NCI-H2227 (cell line): ENCODE results near the gene CELF2.
"Not testable (repeated sequence)": the region's sequence is repeated elsewhere in the genome, so short reads cannot be mapped to it uniquely, and the experiment has no call there.

Experiments used
- DNase-seq: peaks from one replicate; lab custom pipeline; 2025; ENCODE audit not compliant: unreplicated experiment; lab: John Stamatoyannopoulos, UW

CELF2 gene

DNA sequence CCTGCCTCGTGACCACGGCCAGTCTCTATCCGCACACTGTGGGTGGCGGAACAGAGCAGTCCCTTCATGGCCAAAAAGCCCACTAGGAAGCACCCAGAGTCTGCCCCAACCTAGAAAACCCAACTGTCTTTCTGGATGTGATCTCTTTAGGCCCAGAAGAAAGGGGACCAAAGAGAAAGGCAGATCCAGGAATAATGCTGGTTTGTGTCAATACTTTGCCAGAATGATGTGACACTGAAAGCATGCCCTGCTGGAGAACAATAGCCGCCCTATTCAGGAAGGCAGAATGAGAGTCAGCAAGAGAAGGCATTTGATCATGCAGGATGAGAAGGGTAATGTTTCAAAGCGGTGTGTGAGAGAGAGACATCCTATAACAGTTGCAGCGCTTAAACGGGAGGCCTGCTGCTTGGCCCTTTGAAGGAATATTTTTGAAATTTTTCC, 319.1 kb downstream of the CELF2 start:
- no peak for DNase-seq

DNA sequence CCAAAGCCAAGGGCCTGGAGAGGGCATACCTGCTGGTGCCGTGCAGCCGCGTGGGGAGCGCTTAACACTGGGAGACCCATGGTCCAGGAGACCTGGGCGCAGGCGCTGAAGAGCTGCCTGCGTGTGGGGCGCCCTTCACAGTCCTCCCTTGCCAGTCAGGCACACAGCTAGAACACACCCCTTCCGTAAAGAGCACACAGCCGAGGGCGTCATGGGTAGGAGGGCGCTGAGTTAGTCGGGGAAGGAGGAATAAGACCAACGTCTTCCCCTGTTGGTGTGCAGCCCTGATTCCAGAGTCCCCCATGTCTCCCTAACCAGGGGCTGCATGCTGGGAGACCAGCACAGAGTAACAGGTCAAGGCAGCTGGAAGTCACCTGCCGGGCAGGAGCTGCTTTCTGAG, 319.8 kb downstream of the CELF2 start:
- DNase-seq = no peak

- no peak for DNase-seq
Measured at GRCh38 chr10:11338160-11338844, 320.6 kb downstream of the CELF2 start.

DNA sequence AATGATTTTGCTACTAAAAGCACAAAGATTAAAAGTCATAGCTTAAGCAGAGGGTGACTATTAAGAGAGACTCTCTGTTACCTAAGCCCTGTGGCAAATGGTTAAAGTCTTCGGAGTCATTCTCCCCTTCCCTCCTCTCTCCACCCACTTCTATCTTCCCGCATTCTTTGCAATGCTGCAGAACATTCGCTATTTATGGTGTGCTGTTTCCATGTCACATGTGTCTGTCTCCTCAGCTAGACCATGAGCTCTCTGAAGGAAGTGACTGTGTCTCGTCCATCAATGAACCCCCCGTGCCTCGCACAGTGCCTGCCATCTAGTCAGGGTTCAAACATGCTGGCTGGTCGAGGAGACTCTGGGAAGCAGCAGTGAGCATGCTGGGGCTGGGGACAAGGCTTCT, 321.3 kb downstream of the CELF2 start:
- no peak for DNase-seq

- no peak for DNase-seq
Measured at GRCh38 chr10:11339660-11340059, 322.0 kb downstream of the CELF2 start.

GRCh38 chr10:11341283-11341960, 323.8 kb downstream of the CELF2 start:
- no peak for DNase-seq

GRCh38 chr10:11344081-11344480, 326.4 kb downstream of the CELF2 start:
- DNase-seq = no peak

DNA sequence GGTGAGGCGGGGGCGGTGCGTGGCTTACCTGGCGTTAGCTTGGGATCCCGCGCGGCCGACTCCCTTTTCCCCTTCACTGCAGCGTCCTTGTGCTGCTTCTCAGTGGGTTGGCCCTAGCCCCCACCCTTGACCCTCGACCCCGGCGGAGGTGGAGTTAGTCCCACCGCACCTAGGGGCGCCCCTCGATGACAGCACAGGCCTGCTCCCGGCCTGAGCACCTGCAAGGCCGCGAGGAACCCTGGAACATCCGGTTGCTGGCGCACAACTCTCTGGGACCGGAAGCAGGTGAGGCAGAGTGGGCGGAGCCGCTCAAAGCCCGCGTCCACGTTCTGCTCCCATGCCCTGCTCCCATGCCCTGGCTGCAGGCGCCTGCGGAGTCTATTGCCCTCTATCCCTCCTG, 326.9 kb downstream of the CELF2 start:
- DNase-seq = no peak

DNA sequence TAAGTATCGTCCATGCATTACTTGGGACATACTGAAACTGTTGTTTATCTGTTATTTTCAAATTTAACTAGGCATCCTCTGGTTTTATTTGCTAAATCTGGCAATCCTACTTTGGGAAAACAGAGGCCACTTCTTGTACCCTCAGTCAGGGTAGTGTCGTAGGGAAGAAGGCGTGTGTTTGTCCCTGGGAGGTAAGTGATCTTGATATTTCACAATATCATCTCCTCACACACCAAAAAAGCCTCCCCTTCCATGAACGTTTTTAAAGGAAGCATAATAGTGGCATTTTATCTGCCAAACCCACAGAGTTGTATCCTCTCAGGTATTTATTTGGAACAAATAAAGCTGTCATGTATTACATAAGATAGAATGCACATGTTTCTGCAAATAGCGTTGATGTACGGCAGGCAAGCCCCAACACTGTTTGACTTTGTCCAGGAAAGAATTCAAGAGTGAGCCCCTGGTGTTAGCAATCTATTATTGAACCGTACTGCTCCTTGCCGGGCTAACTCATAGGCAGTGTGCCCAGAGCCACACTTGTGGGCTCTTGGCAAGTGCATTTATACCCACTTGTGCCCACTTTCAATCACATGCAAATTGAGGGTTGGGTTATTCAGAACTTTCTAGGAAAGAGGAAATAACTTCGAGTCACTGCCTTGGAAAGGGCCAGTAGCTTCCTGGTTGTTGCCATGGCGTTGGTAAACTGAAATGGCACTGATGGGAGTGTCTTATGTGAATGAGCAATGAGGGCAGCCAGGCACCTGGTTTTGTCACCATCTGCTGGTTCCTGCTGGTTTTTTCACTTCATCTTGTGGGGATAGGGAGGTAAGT, 327.8 kb downstream of the CELF2 start:
- DNase-seq = no peak

DNA sequence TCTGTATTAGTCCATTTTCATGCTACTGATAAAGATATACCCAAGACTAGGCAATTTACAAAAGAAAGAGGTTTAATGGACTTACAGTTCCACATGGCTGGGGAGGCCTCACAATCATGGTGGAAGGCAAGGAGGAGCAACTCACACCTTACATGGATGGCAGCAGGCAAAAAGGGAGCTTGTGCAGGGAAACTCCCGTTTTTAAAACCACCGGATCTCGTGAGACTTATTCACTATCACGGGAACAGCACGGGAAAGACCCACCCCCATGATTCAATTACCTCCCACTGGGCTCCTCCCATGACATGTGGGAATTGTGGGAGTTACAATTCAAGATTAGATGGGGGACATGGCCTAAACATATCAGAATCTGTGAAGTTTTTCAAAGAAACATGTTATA, 329.9 kb downstream of the CELF2 start:
- DNase-seq = not testable (repeated sequence)

DNA sequence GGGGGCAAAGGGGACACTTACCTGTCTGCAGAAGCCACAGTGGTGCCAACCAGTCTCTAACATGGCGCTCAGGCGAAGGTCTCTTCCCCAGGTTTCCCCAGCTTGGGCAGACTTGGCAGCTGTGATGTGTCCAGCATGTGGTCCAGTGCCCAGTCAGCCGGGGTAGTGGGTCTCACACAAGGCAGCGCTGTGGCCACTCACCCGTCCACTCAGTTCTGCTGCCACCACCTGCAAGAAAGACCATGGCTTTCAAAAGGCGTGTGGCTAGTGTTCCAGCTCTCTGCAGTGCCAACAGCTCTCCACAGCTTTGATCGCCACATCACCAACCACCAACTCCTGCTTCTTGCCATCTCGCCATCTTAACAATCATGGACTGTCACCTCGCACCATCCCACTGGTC, 334.1 kb downstream of the CELF2 start:
- no peak for DNase-seq

GRCh38 chr10:11353006-11353896, 335.6 kb downstream of the CELF2 start:
- no peak for DNase-seq

DNA sequence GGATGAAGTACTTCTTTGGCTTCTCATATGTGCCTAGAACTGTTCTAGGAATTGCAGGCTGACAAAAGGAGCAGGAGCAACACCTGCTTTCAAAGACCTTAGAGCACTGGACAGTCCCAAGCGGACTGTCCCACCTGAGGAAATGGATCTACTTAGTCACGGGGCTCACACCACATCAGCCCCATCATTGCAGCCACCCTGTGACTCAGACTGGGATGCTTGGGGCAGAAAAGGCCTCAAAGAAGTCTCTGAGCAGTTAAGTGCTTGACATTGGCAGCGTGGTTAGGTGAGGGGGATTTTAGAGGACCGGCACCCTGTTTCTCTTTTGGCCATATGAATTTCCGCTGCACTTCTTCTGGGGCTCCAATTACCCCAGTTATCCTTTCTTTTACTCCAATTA, 337.2 kb downstream of the CELF2 start:
- DNase-seq = no peak

DNA sequence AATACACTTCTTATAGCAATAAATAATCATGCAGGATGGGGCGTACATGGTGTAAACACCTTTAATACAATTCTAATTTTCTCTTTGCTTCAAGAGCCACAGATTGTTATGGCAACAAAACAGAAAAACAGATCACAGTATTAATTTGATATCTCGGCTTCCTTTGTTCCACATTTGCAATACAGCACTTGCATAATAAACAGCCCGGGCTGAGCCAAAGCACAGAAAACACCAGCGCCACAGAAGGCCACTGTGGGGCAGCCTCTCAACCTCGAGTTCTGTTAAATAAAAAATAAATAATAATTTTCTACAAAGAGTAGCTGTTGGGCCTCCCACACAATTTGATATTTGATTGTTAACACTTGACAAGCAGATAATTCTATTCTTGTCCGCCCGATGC, 337.9 kb downstream of the CELF2 start:
- no peak for DNase-seq

DNA sequence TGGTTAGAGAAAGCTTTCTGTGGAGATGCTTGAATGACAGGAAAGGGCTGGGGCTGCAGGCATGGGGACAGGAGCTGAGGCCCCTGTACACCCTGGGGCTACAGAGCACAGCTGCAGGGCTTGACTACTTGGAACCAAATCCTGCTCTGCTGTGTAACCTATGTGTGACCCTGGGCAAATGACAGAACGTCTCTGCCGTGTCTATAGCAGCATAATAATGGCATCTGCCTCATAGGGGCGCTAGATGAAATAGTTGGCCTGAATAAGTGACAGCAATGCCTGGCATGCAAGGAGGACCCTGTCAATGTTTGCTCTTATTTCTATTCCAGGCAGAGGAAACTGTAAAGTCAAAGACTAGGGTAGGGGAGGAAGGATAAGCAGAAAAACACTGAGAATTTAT, 339.8 kb downstream of the CELF2 start:
- no peak for DNase-seq

DNA sequence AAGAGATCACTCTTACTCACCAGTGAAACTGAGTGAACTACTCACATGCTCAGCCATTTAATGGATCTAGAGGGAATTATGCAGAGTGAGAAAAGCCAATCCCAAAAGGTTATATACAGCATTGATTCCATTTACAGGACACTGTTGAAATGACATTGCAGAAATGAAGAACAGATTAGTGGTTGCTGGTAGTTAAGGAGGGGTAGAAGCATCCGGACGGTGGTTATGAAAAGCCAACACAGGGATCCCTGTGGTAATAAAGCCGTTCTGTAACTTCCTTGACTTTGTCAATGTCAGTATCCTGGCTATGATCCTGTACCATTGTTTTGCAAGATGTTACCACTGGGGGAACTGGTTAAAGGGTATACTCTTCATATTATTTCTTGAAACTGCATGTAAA, 340.3 kb downstream of the CELF2 start:
- DNase-seq = no peak

DNA sequence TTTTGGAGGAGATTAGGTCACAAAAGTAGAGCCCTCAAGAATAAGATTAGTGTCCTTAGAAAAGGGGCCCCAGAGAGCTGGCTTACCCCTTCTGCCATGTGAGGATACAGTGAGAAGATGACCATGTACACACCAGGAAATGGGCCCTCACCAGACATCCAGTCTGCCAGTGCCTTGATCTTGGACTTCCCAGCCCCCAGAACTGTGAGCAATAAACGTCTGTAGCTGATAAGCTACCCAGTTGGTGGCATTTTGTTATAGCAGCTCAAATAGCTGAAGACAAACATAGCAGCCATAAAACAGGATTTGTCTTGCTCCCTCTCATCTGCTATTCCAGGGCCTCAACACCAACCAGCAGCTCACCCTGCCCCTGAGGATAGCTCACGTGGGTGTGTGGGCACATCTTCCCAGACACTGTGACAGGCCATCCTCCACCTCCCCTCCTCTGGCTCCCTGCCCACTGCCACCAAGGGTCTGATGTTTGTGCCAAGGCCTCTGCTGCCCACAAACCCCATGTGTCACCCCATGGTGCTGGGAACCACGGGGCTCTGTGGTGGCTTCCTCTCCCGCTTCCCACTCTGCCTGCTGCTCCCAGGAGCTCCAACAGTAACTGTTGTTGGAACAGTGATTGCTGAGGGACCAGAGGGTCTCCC, 341.4 kb downstream of the CELF2 start:
- no peak for DNase-seq

GRCh38 chr10:11359869-11360268, 342.2 kb downstream of the CELF2 start:
- DNase-seq = no peak

DNA sequence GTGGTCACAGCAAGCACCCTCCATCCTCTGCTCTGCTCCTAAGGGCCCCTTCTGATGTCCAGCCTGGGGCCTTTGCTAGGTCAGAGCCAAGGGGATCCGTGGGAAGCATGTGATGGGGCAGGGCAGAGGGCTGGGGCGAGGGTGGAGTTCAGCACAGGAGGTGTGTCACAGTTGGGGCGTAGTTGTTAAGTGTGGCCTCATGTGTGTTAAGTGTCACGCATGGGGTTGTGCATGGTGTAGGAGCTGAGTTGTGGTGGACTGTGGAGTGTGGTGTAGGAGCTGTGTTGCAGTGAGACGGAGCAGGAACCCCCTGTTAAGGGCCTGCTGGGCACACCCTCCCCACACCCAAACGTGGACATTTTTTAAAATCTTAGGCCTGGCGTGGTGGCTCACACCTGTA, 345.8 kb downstream of the CELF2 start:
- no peak for DNase-seq

DNA sequence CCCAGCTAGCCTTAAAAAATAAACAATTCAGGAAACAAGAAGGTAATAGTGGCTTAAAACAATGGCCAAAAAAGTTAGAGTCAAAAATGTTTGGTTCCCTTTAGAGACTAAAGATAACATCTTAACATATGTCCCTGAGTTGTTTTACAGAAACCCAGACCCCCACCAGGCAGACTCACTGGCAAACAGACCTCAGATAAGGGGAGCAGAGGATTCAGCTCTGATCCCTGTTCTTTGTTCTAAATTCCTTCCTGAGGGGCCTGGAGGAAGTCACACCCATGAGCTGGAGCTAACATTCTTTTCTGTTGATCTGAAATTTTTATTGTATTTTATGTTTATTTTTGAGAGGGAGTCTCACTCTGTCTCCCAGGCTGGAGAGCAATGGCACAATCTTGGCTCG, 346.6 kb downstream of the CELF2 start:
- no peak for DNase-seq
